Measurements from ENCODE around the gene FOXC2. TPM values are rescaled to one million over a fixed set of nuclear protein-coding genes. Genes with fewer than 3 reads are reported as not detected.

Gene FOXC2
- total RNA-seq = 0.89 and 4.4 TPM in 2 replicates

GRCh38 chr16:86566601-86566965 lies at the start of gene FOXC2:
Gene FOXC2, plus strand, starts transcription at chr16:86566829. Its CDS starts 507 bp downstream, at chr16:86567336.

GRCh38 chr16:86554917-86555703 lies 11.5 kb upstream of the FOXC2 start, which contains the start of gene MTHFSD:
Gene MTHFSD, minus strand, starts transcription at chr16:86555235. Its CDS starts 51 bp downstream, at chr16:86555184.

GRCh38 chr16:86578061-86578599 lies 11.5 kb downstream of the FOXC2 start, which contains the start of gene FOXL1:
Gene FOXL1, plus strand, starts transcription at chr16:86578549. Its CDS starts 175 bp downstream, at chr16:86578724.

Other genes with a start within 250 kb of the FOXC2 start
- gene FOXF1, start 56.3 kb upstream of the FOXC2 start, total RNA-seq = 4.8 and 6.4 TPM in 2 replicates
- gene MTHFSD, start 11.6 kb upstream of the FOXC2 start, total RNA-seq = 14.0 and 22.8 TPM in 2 replicates
- 1.8 and 4.8 TPM in 2 replicates for gene FOXL1, start 11.7 kb downstream of the FOXC2 start, total RNA-seq

All from smooth muscle cell of the umbilical artery (primary cell).